Posterior vena cava (tissue), 2 donors: ENCODE data around the gene KCNT2. TPM values are rescaled to one million over a fixed set of nuclear protein-coding genes. Genes with fewer than 3 reads are reported as not detected.

ENCODE experiments used
- DNase-seq: peaks from one replicate; pipeline ENCODE4 v3.0.0-alpha.2; 2020; ENCODE audit warnings: low spot score
- intact Hi-C, 2 donors: fragments of 100-400 bp; cut with DNase I; formaldehyde crosslinking; loops; one replicate each; pipeline versions ENCODE4 v1.14.1 to v1.14.2; 2022 to 2023
- total RNA-seq, 2 donors: library from RNA; stranded (reverse); fragmentation: NEBNext Ultra II Directional; extraction: Animal tissue kit (Norgen Biotek cat#: 25700); gene quantifications; one replicate each; pipeline ENCODE4 v1.2.1, GENCODE V29; 2021
- donor health status: DM: yes; HTN: yes; CAD: no.
- donor health status: DM: yes; HTN: yes; CAD: no.

The KCNT2 gene
- total RNA-seq, 2 donors from 2014 or later = 7.5 to 13.3 TPM

GRCh38 chr1:196466654-196467053 lies 141.6 kb downstream of the KCNT2 start:
- intact Hi-C loops = no loop called here
- no peak for DNase-seq

- DNase-seq = no peak
- intact Hi-C loops = no loop called here
These were observed 142.1 kb downstream of the KCNT2 start for GRCh38 chr1:196466166-196466565.

GRCh38 chr1:196464480-196464941 lies 143.7 kb downstream of the KCNT2 start:
- no peak for DNase-seq
- intact Hi-C loops = no loop called here

GRCh38 chr1:196462086-196462485 lies 146.2 kb downstream of the KCNT2 start:
- no peak for DNase-seq
- intact Hi-C loops = no loop called here

GRCh38 chr1:196461521-196461920 lies 146.7 kb downstream of the KCNT2 start:
- DNase-seq = no peak
- intact Hi-C loops = no loop called here

- intact Hi-C loops = no loop called here
- no peak for DNase-seq
These were observed 148.9 kb downstream of the KCNT2 start for GRCh38 chr1:196459383-196459782.

GRCh38 chr1:196454792-196455191 lies 153.4 kb downstream of the KCNT2 start:
- intact Hi-C loops = no loop called here

GRCh38 chr1:196451103-196451502 lies 157.1 kb downstream of the KCNT2 start:
- intact Hi-C loops = no loop called here
- DNase-seq = no peak

More at GRCh38 chr1:196454792-196455191, 153.4 kb downstream of the KCNT2 start:
- no peak for DNase-seq

- no peak for DNase-seq
- intact Hi-C loops = no loop called here
These were observed 157.8 kb downstream of the KCNT2 start for GRCh38 chr1:196450143-196451095.

- DNase-seq = no peak
- intact Hi-C loops = no loop called here
These were observed 158.8 kb downstream of the KCNT2 start for GRCh38 chr1:196449460-196449859.

- no peak for DNase-seq
- intact Hi-C loops = no loop called here
These were observed 162.5 kb downstream of the KCNT2 start for GRCh38 chr1:196445775-196446174.

GRCh38 chr1:196444634-196445033 lies 163.6 kb downstream of the KCNT2 start:
- intact Hi-C loops = no loop called here
- DNase-seq = no peak

- intact Hi-C loops = no loop called here
- DNase-seq = no peak
These were observed 165.9 kb downstream of the KCNT2 start for GRCh38 chr1:196442366-196442765.

GRCh38 chr1:196440711-196441110 lies 167.5 kb downstream of the KCNT2 start:
- no peak for DNase-seq
- intact Hi-C loops = no loop called here

- no peak for DNase-seq
- intact Hi-C loops = no loop called here
These were observed 169.9 kb downstream of the KCNT2 start for GRCh38 chr1:196438329-196438728.

- no peak for DNase-seq
- intact Hi-C loops = no loop called here
These were observed 170.6 kb downstream of the KCNT2 start for GRCh38 chr1:196437671-196438070.

- intact Hi-C loops = no loop called here
- DNase-seq = no peak
These were observed 175.2 kb downstream of the KCNT2 start for GRCh38 chr1:196433000-196433399.

- intact Hi-C loops = no loop called here
- no peak for DNase-seq
These were observed 180.1 kb downstream of the KCNT2 start for GRCh38 chr1:196427976-196428734.

- intact Hi-C loops = no loop called here
- no peak for DNase-seq
These were observed 182.7 kb downstream of the KCNT2 start for GRCh38 chr1:196425513-196425912.

GRCh38 chr1:196423612-196424011 lies 184.6 kb downstream of the KCNT2 start:
- intact Hi-C loops = no loop called here
- no peak for DNase-seq
